Keratinocyte (primary cell): ENCODE data around the gene CAMKMT.

Source experiments
- CTCF ChIP-seq, 3 experiments: IDR thresholded peaks in 1 of 3; conservative IDR thresholded peaks in 1 of 3; optimal IDR thresholded peaks in 1 of 3; 2 replicates in 2 of 3; 3 replicates in 1 of 3; pipeline versions ENCODE3 to v1.5.1; 2011; ENCODE audit warnings: low read length in 3 of 3, mild to moderate bottlenecking in 3 of 3, moderate library complexity in 2 of 3, control low read depth in 1 of 3, inconsistent platforms in 1 of 3; ENCODE audit not compliant: insufficient read depth in 2 of 3; ENCODE audit errors: extremely low read depth in 1 of 3
- EZH2 ChIP-seq: IDR thresholded peaks from one replicate; pipeline ENCODE4 v1.6.1; 2012; ENCODE audit warnings: inconsistent platforms, mild to moderate bottlenecking, low read length, moderate library complexity

GRCh38 chr2:44821500-44821899, 459.8 kb downstream of the CAMKMT start:
- no peak for TF ChIP-seq CTCF (optimal IDR thresholded peaks at IDR 0.05 in 1 of 3, IDR thresholded peaks at IDR 0.05 in 1 of 3, conservative IDR thresholded peaks at IDR 0.05 in 1 of 3; ENCODE audit: extremely low read depth in 1 of 3, insufficient read depth in 2 of 3, low read length in 3 of 3)
- no peak for TF ChIP-seq EZH2
